DOHH2 (cell line): Measurements from ENCODE around the gene PKIG.

Experiments
- EZH2phosphoT487 ChIP-seq: fragments of 200-600 bp; sonication (generic); IDR thresholded peaks from 2 replicates; pipeline ENCODE4 v1.6.1; 2017; ENCODE audit warnings: borderline replicate concordance, mild to moderate bottlenecking, antibody characterized with exemption, low read length, moderate library complexity, mixed read lengths
- TF ChIP-seq, protein P1 (sequence below): fragments of 200-600 bp; sonication (generic); IDR thresholded peaks from one replicate; pipeline ENCODE4 v1.5.1; 2014; ENCODE audit warnings: antibody characterized with exemption, mild to moderate bottlenecking, low read depth, low read length; ENCODE audit not compliant: poor library complexity, severe bottlenecking

DNA sequence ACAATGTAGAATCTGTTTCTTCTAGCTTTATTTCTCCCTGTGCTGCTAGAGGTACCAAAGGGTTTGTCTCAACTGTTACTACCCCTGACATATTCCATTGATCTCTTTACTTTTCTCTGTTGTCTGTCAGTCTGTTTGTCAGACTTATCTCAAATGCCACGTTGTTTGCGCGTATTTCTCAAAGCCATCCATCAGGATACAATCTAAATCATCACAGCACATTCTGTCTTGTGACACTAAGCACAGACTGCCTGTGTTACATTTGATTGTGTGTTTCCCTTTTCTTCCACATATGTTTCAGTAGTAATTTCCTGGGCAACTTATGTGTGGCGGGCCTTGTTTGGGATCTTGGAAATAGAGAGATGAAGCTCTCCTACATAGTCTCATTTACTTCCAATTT is 30.3 kb upstream of the PKIG start:
- TF ChIP-seq, protein P1, sequence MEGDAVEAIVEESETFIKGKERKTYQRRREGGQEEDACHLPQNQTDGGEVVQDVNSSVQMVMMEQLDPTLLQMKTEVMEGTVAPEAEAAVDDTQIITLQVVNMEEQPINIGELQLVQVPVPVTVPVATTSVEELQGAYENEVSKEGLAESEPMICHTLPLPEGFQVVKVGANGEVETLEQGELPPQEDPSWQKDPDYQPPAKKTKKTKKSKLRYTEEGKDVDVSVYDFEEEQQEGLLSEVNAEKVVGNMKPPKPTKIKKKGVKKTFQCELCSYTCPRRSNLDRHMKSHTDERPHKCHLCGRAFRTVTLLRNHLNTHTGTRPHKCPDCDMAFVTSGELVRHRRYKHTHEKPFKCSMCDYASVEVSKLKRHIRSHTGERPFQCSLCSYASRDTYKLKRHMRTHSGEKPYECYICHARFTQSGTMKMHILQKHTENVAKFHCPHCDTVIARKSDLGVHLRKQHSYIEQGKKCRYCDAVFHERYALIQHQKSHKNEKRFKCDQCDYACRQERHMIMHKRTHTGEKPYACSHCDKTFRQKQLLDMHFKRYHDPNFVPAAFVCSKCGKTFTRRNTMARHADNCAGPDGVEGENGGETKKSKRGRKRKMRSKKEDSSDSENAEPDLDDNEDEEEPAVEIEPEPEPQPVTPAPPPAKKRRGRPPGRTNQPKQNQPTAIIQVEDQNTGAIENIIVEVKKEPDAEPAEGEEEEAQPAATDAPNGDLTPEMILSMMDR = no peak
- TF ChIP-seq EZH2phosphoT487 = no peak
